Naive thymus-derived CD4-positive, alpha-beta T cell (primary cell): ENCODE measurements around the gene THBS3. TPM values are rescaled to one million over a fixed set of nuclear protein-coding genes. Genes with fewer than 3 reads are reported as not detected.
A peak's percentile ranks its signal among the peaks of the same experiment; 100 is the strongest.
"Not testable (repeated sequence)": the region's sequence is repeated elsewhere in the genome, so short reads cannot be mapped to it uniquely, and the experiment has no call there.

Source experiments
- ATAC-seq: fragments of 150-1000 bp; cut with Tn5 transposase; 2 replicates; pipeline ENCODE4 v1.10.0; 2021; ENCODE audit warnings: mild to moderate bottlenecking, moderate library complexity
- CTCF ChIA-PET: fragments of 350-600 bp; sonication (Branson Sonifier 250); formaldehyde crosslinking; loops from one replicate; lab custom pipeline; 2021; ENCODE audit warnings: antibody characterized with exemption; lab: Charles Lee
- POLR2A ChIA-PET: fragments of 350-600 bp; sonication (Branson Sonifier 250); formaldehyde crosslinking; loops from one replicate; lab custom pipeline; 2021; ENCODE audit warnings: antibody characterized with exemption, inconsistent platforms; lab: Charles Lee
- DNase-seq, 9 donors: peaks; one replicate each; pipeline versions ENCODE4 v3.0.0 to v3.0.0-alpha.2; 2020 to 2022; ENCODE audit warnings: mixed read lengths in 1 of 9
- H3K27ac ChIP-seq: one replicate; pipeline ENCODE4 v1.7.0; 2013; ENCODE audit warnings: mild to moderate bottlenecking, low read depth, low read length, moderate library complexity
- H3K27me3 ChIP-seq, 2 donors: one replicate each; pipeline ENCODE4 v1.7.0; 2013; ENCODE audit warnings: low read length in 2 of 2, mild to moderate bottlenecking in 2 of 2, moderate library complexity in 2 of 2; ENCODE audit not compliant: control insufficient read depth in 2 of 2, insufficient read depth in 2 of 2
- H3K36me3 ChIP-seq, 3 experiments: 1 replicate in 2 of 3; 2 replicates in 1 of 3; pipeline ENCODE4 v1.7.0; 2013; ENCODE audit warnings: low read length in 3 of 3, mild to moderate bottlenecking in 3 of 3, moderate library complexity in 1 of 3; ENCODE audit not compliant: insufficient read depth in 3 of 3, control insufficient read depth in 2 of 3
- H3K4me1 ChIP-seq, 2 donors: one replicate each; pipeline ENCODE4 v1.7.0; 2013; ENCODE audit warnings: low read length in 2 of 2, mild to moderate bottlenecking in 2 of 2, moderate library complexity in 1 of 2; ENCODE audit not compliant: control insufficient read depth in 2 of 2, insufficient read depth in 2 of 2
- H3K4me3 ChIP-seq: 2 replicates; pipeline ENCODE4 v1.7.0; 2013; ENCODE audit warnings: mild to moderate bottlenecking, low read length
- H3K9me3 ChIP-seq, 3 experiments: 1 replicate in 2 of 3; 2 replicates in 1 of 3; pipeline ENCODE4 v1.7.0; 2013; ENCODE audit warnings: low read length in 3 of 3; ENCODE audit not compliant: control insufficient read depth in 2 of 3
- H3K27ac Mint-ChIP-seq, 9 donors: one replicate each; pipeline ENCODE4 v1.8.0; 2020 to 2022; ENCODE audit warnings: mixed read lengths in 9 of 9, mild to moderate bottlenecking in 8 of 9, moderate library complexity in 5 of 9, inconsistent platforms in 2 of 9
- H3K27me3 Mint-ChIP-seq, 5 donors: one replicate each; pipeline ENCODE4 v1.8.0; 2021 to 2022; ENCODE audit warnings: mixed read lengths in 5 of 5, mild to moderate bottlenecking in 1 of 5
- H3K36me3 Mint-ChIP-seq, 5 donors: one replicate each; pipeline ENCODE4 v1.8.0; 2020 to 2022; ENCODE audit warnings: mixed read lengths in 5 of 5, mild to moderate bottlenecking in 3 of 5, inconsistent platforms in 1 of 5
- H3K4me1 Mint-ChIP-seq, 7 donors: one replicate each; pipeline ENCODE4 v1.8.0; 2020 to 2022; ENCODE audit warnings: mixed read lengths in 7 of 7, mild to moderate bottlenecking in 3 of 7, inconsistent platforms in 1 of 7
- H3K4me3 Mint-ChIP-seq, 10 donors: one replicate each; pipeline ENCODE4 v1.8.0; 2020 to 2022; ENCODE audit warnings: mild to moderate bottlenecking in 10 of 10, mixed read lengths in 10 of 10, moderate library complexity in 6 of 10, inconsistent platforms in 2 of 10
- H3K9me3 Mint-ChIP-seq, 11 donors: one replicate each; pipeline ENCODE4 v1.8.0; 2020 to 2022; ENCODE audit warnings: mixed read lengths in 11 of 11, mild to moderate bottlenecking in 4 of 11, inconsistent platforms in 1 of 11, moderate library complexity in 1 of 11
- intact Hi-C, 2 donors: fragments of 100-400 bp; cut with micrococcal nuclease; formaldehyde crosslinking; loops; one replicate each; pipeline ENCODE4 v1.15.1; 2023
- polyA plus RNA-seq, 2 donors: library from polyadenylated mRNA; unstranded; fragments of 300-500 nt; fragmentation: Illumina TruSeq; gene quantifications; one replicate each; pipeline ENCODE4 v1.2.3, GENCODE V29; 2021
- total RNA-seq, 6 experiments: library from RNA in 5 of 6; stranded (reverse) in 5 of 6; gene quantifications; 1 replicate in 5 of 6; 2 replicates in 1 of 6; pipeline ENCODE4 v1.2.3 and lab custom pipeline; 2021 to 2026

The THBS3 gene
- total and polyA plus RNA-seq, 7 experiments from 2014 or later = 0.87 to 35.9 (median 26.8) TPM

DNA sequence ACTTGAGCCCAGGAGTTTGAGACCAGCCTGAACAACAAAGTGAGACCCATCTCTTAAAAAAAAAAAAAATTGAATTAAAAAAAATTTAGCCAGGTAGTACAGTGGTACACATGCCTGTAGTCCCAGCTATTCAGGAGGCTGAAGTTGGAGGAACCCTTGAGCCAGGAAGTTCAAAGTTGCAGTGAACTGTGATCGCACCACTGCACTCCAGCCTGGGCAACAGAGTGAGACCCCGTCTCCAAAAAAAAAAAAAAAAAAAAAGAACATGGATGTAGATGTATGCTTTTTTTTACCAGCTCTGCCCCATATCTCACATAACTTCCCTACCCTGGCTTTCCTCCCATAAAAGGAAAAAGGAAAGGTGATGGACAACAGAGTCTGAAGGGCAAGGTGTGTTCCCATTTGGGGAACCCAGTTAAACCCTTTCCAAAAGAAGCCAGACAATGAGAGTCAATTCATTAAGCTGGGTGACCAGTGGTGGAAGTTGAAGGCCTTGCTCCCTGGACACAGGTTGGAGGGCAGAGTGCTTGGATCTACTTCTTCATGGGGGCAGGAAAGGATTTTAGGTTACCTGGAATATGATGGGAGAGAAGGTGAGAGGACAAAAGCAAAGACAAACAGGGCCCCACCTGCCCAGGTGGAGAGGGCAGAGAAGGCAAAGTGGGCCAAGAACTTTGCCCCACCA lies 37.5 kb downstream of the THBS3 start:
- Histone ChIP-seq H3K27ac (no peak overlapping the region), H3K4me3 (no peak overlapping the region), H3K36me3 (peaks cover 0 to 24% (median 0%) of the 10 kb centered on the region in 3 experiments), H3K27me3 (no peaks in the 10 kb centered on the region), H3K9me3 (no peaks in the 10 kb centered on the region), H3K4me1 (peaks cover 16 to 22% of the 10 kb centered on the region in 2 donors)
- POLR2A ChIA-PET = no interaction called here
- intact Hi-C loops = loop anchor here (5.0 kb wide), 2 partner anchors 72 to 152 kb away; partner anchors contain the start of gene RUSC1 (in 1 of the 2)
- H3K4me1 Mint-ChIP-seq = peaks cover 31 to 59% (median 45%) of the 10 kb centered on the region in 7 donors
- peaks cover 3 to 17% (median 11%) of the 10 kb centered on the region in 5 donors for H3K36me3 Mint-ChIP-seq
- DNase-seq (no peak), ATAC-seq (no peak)
- H3K27ac Mint-ChIP-seq = peak overlapping the region in 4 of 9 donors; percentile 32 to 83 (median 68)
- H3K4me3 Mint-ChIP-seq = peak overlapping the region in 3 of 10 donors; percentile 20 to 53 (median 32)
- CTCF ChIA-PET = interaction anchor here (0.6 to 6.6 kb wide), 5 partner anchors 23 to 385 kb away, joined by 3 to 88 read pairs (median 6); no protein-coding TSS in a partner anchor
- peaks cover 0 to 10% (median 0%) of the 10 kb centered on the region in 5 donors for H3K27me3 Mint-ChIP-seq
- peaks cover 0 to 4% (median 0%) of the 10 kb centered on the region in 11 donors for H3K9me3 Mint-ChIP-seq

DNA sequence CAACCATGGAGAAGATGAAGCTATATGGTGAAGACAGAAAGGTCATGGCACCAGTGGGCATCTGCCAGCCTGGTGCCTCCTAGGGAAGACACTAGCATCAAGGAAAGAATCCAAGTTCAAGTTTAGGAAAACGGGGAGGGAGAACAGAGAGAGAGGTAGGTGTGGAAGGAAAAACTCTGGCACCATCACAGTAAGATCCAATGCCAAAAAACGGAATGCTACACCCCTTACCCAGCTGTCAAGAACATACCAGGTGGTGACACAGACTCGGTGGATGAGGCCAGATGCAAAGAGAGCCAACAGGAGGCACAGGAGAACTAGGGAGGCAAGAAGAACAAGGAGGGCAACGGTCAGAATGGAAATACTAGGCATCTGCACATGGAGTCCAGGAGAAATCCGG lies 38.2 kb downstream of the THBS3 start:
- Mint-ChIP-seq H3K36me3 (peaks cover 3 to 15% (median 11%) of the 10 kb centered on the region in 5 donors), H3K27ac (peak overlapping the region in 1 of 9 donors; percentile 75), H3K4me1 (peaks cover 27 to 52% (median 38%) of the 10 kb centered on the region in 7 donors), H3K4me3 (peak overlapping the region in 3 of 10 donors; percentile 0 to 20 (median 7)), H3K27me3 (peaks cover 0 to 10% (median 0%) of the 10 kb centered on the region in 5 donors), H3K9me3 (peaks cover 0 to 4% (median 0%) of the 10 kb centered on the region in 11 donors)
- POLR2A ChIA-PET = interaction anchor here (0.6 kb wide), 1 partner anchor 556 kb away, joined by 3 read pairs; no protein-coding TSS in a partner anchor
- Histone ChIP-seq H3K36me3 (peaks cover 0 to 24% (median 0%) of the 10 kb centered on the region in 3 experiments), H3K9me3 (no peaks in the 10 kb centered on the region), H3K4me3 (no peak overlapping the region), H3K27me3 (no peaks in the 10 kb centered on the region), H3K4me1 (peaks cover 16 to 22% of the 10 kb centered on the region in 2 donors), H3K27ac (no peak overlapping the region)
- intact Hi-C loops = no loop called here
- CTCF ChIA-PET = interaction anchor here (0.5 to 6.6 kb wide), 9 partner anchors 24 to 233 kb away, joined by 3 to 88 read pairs (median 3); partner anchors contain the start of genes MTX1 and PMVK
- no peak for ATAC-seq
- DNase-seq = no peak

DNA sequence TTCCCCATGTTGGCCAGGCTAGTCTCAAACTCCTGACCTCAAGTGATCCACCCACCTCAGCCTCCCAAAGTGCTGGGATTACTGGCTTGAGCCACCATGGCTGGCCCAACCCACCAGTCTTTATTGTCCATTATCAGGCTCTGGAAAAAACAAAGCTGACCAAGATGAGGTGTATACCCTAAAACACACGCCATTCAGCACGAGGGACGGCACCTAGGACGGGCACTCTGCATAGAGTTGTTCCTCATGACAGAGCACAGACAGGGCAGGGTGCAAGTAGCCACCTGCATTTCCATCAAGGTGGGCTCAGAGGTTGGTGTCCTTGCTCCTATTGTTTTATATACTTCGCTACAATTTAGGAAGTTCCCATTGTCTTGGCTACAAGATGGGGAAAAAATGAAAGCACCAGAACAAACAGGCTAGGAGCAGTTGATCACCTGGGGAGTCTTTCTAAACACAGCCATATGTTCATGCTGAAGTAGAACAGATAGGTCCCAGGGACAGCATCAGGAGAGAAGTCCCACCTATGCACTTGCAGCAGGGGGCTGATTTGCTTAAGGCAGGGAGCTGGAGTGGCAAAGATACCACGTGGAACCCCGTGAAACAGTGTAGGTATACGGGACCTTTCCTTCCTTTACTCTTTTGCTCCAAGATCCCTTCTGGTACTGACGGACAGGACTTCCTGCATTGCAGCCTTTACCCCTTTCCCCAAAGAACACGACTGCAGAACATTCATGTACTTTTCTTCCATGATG lies 39.1 kb downstream of the THBS3 start:
- no peak for ATAC-seq
- peaks cover 3 to 13% (median 11%) of the 10 kb centered on the region in 5 donors for H3K36me3 Mint-ChIP-seq
- peaks cover 0 to 4% (median 0%) of the 10 kb centered on the region in 11 donors for H3K9me3 Mint-ChIP-seq
- Histone ChIP-seq H3K4me1 (peaks cover 16 to 22% of the 10 kb centered on the region in 2 donors), H3K9me3 (no peaks in the 10 kb centered on the region), H3K4me3 (no peak overlapping the region), H3K36me3 (peaks cover 0 to 24% (median 0%) of the 10 kb centered on the region in 3 experiments), H3K27me3 (no peaks in the 10 kb centered on the region), H3K27ac (no peak overlapping the region)
- H3K27me3 Mint-ChIP-seq = peaks cover 0 to 10% (median 0%) of the 10 kb centered on the region in 5 donors
- DNase-seq = peak in 1 of 9 donors; percentile 18
- intact Hi-C loops = loop anchor here in 1 of 2 donors (1.0 kb wide), 1 partner anchor 77 kb away; no protein-coding TSS in a partner anchor
- peaks cover 26 to 45% (median 32%) of the 10 kb centered on the region in 7 donors for H3K4me1 Mint-ChIP-seq
- ChIA-PET CTCF (interaction anchor here (0.5 to 6.6 kb wide), 11 partner anchors 21 to 777 kb away, joined by 3 to 88 read pairs (median 3); partner anchors contain the start of genes MTX1 and PMVK), POLR2A (interaction anchor here (1.2 kb wide), 1 partner anchor 34 kb away, joined by 4 read pairs; the partner anchor contains the start of gene SLC50A1)
- no peak overlapping the region for H3K4me3 Mint-ChIP-seq
- peak overlapping the region in 1 of 9 donors; percentile 65 for H3K27ac Mint-ChIP-seq

DNA sequence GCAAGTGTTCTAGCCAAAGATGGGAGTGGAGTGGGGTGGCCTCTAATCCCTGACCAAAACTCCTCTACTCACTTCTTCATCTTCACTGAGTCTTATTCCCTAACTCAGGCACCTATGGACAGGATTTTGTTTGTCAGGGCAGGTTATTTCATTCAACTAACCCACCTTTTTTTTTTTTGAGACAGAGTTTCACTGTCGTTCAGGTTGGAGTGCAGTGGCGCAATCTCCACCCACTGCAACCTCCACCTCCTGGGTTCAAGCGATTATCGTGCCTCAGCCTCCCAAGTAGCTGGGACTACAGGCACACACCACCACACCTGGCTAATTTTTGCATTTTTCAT lies 39.6 kb downstream of the THBS3 start:
- not testable (repeated sequence) for H3K27me3 Mint-ChIP-seq
- peak overlapping the region in 6 of 9 donors; percentile 7 to 68 (median 40) for H3K27ac Mint-ChIP-seq
- POLR2A ChIA-PET = interaction anchor here (0.8 to 1.2 kb wide), 2 partner anchors 33 to 62 kb away, joined by 3 to 4 read pairs; partner anchors contain the start of gene SLC50A1

DNA sequence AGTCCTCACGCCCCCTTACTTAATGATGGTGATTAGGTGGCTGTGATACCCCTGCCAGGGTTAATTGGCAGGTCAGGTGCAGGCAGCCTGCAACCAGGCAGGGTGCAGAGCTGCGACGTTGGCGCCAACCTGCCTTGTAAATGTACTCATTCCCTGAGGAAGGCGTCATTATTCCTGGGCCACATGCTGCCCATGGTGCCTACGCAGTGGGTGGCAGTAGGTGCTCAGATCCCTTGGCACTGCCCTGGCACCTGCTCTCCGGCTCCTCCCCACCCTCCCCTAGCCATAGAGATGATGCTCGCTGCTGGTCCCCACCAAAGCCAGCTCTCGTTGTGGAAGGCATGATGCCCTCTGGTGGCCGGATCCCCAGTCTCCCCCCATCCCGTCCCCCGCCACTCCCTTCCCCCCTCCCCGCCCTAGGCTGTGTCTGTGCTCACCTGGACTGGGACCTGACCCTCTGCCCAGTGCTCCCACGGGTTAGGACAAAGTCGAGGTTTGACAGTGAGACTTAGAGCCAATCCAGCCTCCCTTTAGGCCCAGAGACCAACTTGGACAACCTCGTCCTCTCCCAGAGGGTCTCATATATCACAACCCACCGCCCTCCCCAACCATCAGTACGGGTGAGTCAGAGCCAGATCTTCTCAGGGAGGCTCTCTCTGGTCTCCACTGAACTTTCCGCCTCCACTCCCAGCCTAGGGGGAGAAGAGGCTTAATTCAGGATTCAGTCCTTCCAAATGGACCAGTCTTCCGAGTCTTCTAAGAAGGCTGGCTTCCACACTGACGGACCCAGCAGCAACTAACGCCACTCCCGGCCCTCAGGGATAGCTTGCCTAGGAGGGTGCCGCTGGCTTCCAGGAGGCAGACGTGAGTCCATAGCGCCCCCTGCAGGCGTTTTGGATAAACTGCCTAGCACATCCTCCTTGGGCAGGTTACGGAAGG lies 40.3 kb downstream of the THBS3 start:
- Histone ChIP-seq H3K4me3 (peak overlapping the region; percentile 45), H3K9me3 (no peaks in the 10 kb centered on the region), H3K27me3 (no peaks in the 10 kb centered on the region), H3K27ac (no peak overlapping the region), H3K36me3 (peaks cover 0 to 20% (median 0%) of the 10 kb centered on the region in 3 experiments), H3K4me1 (peaks cover 10 to 20% of the 10 kb centered on the region in 2 donors)
- ChIA-PET POLR2A (interaction anchor here (0.8 to 1.7 kb wide), 4 partner anchors 32 to 76 kb away, joined by 3 to 5 read pairs (median 4); partner anchors contain the start of gene SLC50A1), CTCF (interaction anchor here (0.9 to 6.6 kb wide), 4 partner anchors 72 to 114 kb away, joined by 3 to 88 read pairs (median 7); no protein-coding TSS in a partner anchor)
- ATAC-seq = peak; percentile 85
- peaks cover 18 to 35% (median 24%) of the 10 kb centered on the region in 7 donors for H3K4me1 Mint-ChIP-seq
- peak overlapping the region in 9 of 10 donors; percentile 22 to 76 (median 66) for H3K4me3 Mint-ChIP-seq
- H3K27ac Mint-ChIP-seq = peak overlapping the region in 7 of 9 donors; percentile 7 to 68 (median 42)
- H3K27me3 Mint-ChIP-seq = peaks cover 0 to 4% (median 0%) of the 10 kb centered on the region in 5 donors
- H3K9me3 Mint-ChIP-seq = no peaks in the 10 kb centered on the region
- peaks cover 3 to 12% (median 11%) of the 10 kb centered on the region in 5 donors for H3K36me3 Mint-ChIP-seq
- intact Hi-C loops = loop anchor here (1.0 kb wide), 3 partner anchors 27 to 76 kb away; partner anchors contain the start of gene DPM3 (in 1 of the 2)
- peak; percentile 69 to 83 (median 81) for DNase-seq

More for the DNA sequence above, 39.6 kb downstream of the THBS3 start:
- ATAC-seq, H3K9me3 ChIP-seq, H3K4me3 ChIP-seq, DNase-seq, H3K9me3 Mint-ChIP-seq, H3K27ac ChIP-seq, H3K27me3 ChIP-seq: not testable (repeated sequence)
- intact Hi-C loops = loop anchor here in 1 of 2 donors (1.0 kb wide), 1 partner anchor 77 kb away; no protein-coding TSS in a partner anchor
- CTCF ChIA-PET = interaction anchor here (0.9 to 6.6 kb wide), 4 partner anchors 73 to 115 kb away, joined by 3 to 88 read pairs (median 7); no protein-coding TSS in a partner anchor
- peak overlapping the region in 5 of 10 donors; percentile 22 to 76 (median 66) for H3K4me3 Mint-ChIP-seq
- H3K36me3 Mint-ChIP-seq = peaks cover 3 to 12% (median 11%) of the 10 kb centered on the region in 5 donors
- peaks cover 12 to 22% of the 10 kb centered on the region in 2 donors for H3K4me1 ChIP-seq
- peaks cover 20 to 40% (median 27%) of the 10 kb centered on the region in 7 donors for H3K4me1 Mint-ChIP-seq
- peaks cover 0 to 24% (median 0%) of the 10 kb centered on the region in 3 experiments for H3K36me3 ChIP-seq
